Hepatocyte (in vitro differentiated cells): Measurements from ENCODE around the gene MAPRE2. TPM values are rescaled to one million over a fixed set of nuclear protein-coding genes. Genes with fewer than 3 reads are reported as not detected.

ENCODE experiments used
- DNase-seq: peaks from one replicate; pipeline ENCODE4 v3.0.0-alpha.2; 2016; ENCODE audit warnings: low spot score
- H2AFZ ChIP-seq: fragments of 200-600 bp; sonication (generic); 2 replicates; pipeline ENCODE4 v1.6.0; 2016; ENCODE audit warnings: antibody characterized with exemption, mild to moderate bottlenecking
- H3K27ac ChIP-seq: fragments of 200-600 bp; sonication (generic); 2 replicates; pipeline ENCODE4 v1.5.1; 2016; ENCODE audit warnings: mild to moderate bottlenecking
- H3K27me3 ChIP-seq: fragments of 200-600 bp; sonication (generic); 2 replicates; pipeline ENCODE4 v1.6.1; 2016
- H3K36me3 ChIP-seq: fragments of 200-600 bp; sonication (generic); replicated peaks from 2 replicates; pipeline ENCODE4 v1.5.1; 2016; ENCODE audit warnings: low read depth; ENCODE audit not compliant: insufficient read depth
- H3K4me1 ChIP-seq: fragments of 200-600 bp; sonication (generic); 2 replicates; pipeline ENCODE4 v1.5.1; 2016; ENCODE audit warnings: mild to moderate bottlenecking, moderate library complexity; ENCODE audit not compliant: insufficient read depth
- H3K4me2 ChIP-seq: fragments of 200-600 bp; sonication (generic); 2 replicates; pipeline ENCODE4 v1.6.0; 2016
- H3K4me3 ChIP-seq: fragments of 200-600 bp; sonication (generic); 2 replicates; pipeline ENCODE4 v1.5.1; 2016; ENCODE audit warnings: mild to moderate bottlenecking
- H3K79me2 ChIP-seq: fragments of 200-600 bp; sonication (generic); 2 replicates; pipeline ENCODE4 v1.6.0; 2017; ENCODE audit warnings: mild to moderate bottlenecking
- H3K9me2 ChIP-seq: fragments of 200-600 bp; sonication (generic); replicated peaks from 2 replicates; pipeline ENCODE4 v1.6.0; 2017; ENCODE audit warnings: mild to moderate bottlenecking; ENCODE audit not compliant: insufficient read depth
- H3K9me3 ChIP-seq: fragments of 200-600 bp; sonication (generic); 2 replicates; pipeline ENCODE4 v1.5.1; 2016; ENCODE audit warnings: low read depth, mild to moderate bottlenecking
- H4K20me1 ChIP-seq: fragments of 200-600 bp; sonication (generic); 2 replicates; pipeline ENCODE4 v1.6.0; 2016; ENCODE audit warnings: mild to moderate bottlenecking; ENCODE audit not compliant: insufficient read depth, poor library complexity, severe bottlenecking
- CTCF ChIP-seq: fragments of 200-600 bp; sonication (generic); IDR thresholded peaks from 2 replicates; pipeline ENCODE4 v1.5.1; 2016; ENCODE audit warnings: antibody characterized with exemption, mild to moderate bottlenecking; ENCODE audit not compliant: poor library complexity
- EZH2 ChIP-seq: fragments of 200-600 bp; sonication (generic); IDR thresholded peaks from 2 replicates; pipeline ENCODE4 v1.6.1; 2016; ENCODE audit warnings: antibody characterized with exemption, mild to moderate bottlenecking, borderline replicate concordance
- EZH2phosphoT487 ChIP-seq: fragments of 200-600 bp; sonication (generic); IDR thresholded peaks from one replicate; pipeline ENCODE4 v1.6.1; 2018; ENCODE audit warnings: antibody characterized with exemption, mild to moderate bottlenecking, low read depth, moderate library complexity; ENCODE audit not compliant: unreplicated experiment, severe bottlenecking
- WGBS: methylation state at CpG from one replicate; pipeline ENCODE4 v1.1.6; 2016; ENCODE audit warnings: low lambda C conversion rate; ENCODE audit errors: missing lambda C conversion rate; 5-methylcytosine and 5-hydroxymethylcytosine counted together
- polyA plus RNA-seq: library from polyadenylated mRNA; unstranded; fragments of >200 nt; fragmentation: Nextera tagmentation; extraction: Ambion mirVana; gene quantifications from 2 replicates; pipeline ENCODE4 v1.2.1, GENCODE V29; 2016
- total RNA-seq: library from RNA; depleted of rRNA; stranded (reverse); fragments of >200 nt; gene quantifications from 2 replicates; pipeline ENCODE4 v1.2.3, GENCODE V29; 2014

The MAPRE2 gene
- total and polyA plus RNA-seq, 2 experiments from 2014 or later: 19.1 to 27.6 TPM

GRCh38 chr18:35132021-35132902, 91.0 kb downstream of the MAPRE2 start:
- no peaks in the 10 kb centered on the region for H3K79me2 ChIP-seq
- peak overlapping the region; percentile 66 for H3K27ac ChIP-seq
- H2AFZ ChIP-seq: no peak overlapping the region
- 80% methylated on average over 10 of the region's 10 CpGs for WGBS
- no peaks in the 10 kb centered on the region for H3K27me3 ChIP-seq
- DNase-seq: no peak
- H4K20me1 ChIP-seq: no peaks in the 10 kb centered on the region
- no peaks in the 10 kb centered on the region for H3K9me3 ChIP-seq
- no peak overlapping the region for H3K4me3 ChIP-seq
- no peaks in the 10 kb centered on the region for H3K36me3 ChIP-seq
- peaks cover 7% of the 10 kb centered on the region for H3K4me1 ChIP-seq
- H3K9me2 ChIP-seq: no peaks in the 10 kb centered on the region
- no peak for TF ChIP-seq EZH2
- no peak for TF ChIP-seq EZH2phosphoT487
- no peak for TF ChIP-seq CTCF
- H3K4me2 ChIP-seq: peak overlapping the region; percentile 3

GRCh38 chr18:35134190-35134730, 93.0 kb downstream of the MAPRE2 start:
- H3K4me3 ChIP-seq: no peak overlapping the region
- H2AFZ ChIP-seq: no peak overlapping the region
- no peak overlapping the region for H3K27ac ChIP-seq
- H3K4me2 ChIP-seq: no peak overlapping the region
- 90% methylated on average over 6 of the region's 6 CpGs for WGBS
- no peaks in the 10 kb centered on the region for H3K9me2 ChIP-seq
- TF ChIP-seq CTCF (no peak), EZH2phosphoT487 (no peak), EZH2 (no peak)
- H3K27me3 ChIP-seq: no peaks in the 10 kb centered on the region
- no peaks in the 10 kb centered on the region for H3K36me3 ChIP-seq
- H3K4me1 ChIP-seq: peaks cover 7% of the 10 kb centered on the region
- no peak for DNase-seq
- H4K20me1 ChIP-seq: no peaks in the 10 kb centered on the region
- no peaks in the 10 kb centered on the region for H3K9me3 ChIP-seq
- H3K79me2 ChIP-seq: no peaks in the 10 kb centered on the region

GRCh38 chr18:35134791-35135531, 93.7 kb downstream of the MAPRE2 start:
- Histone ChIP-seq H3K27ac (no peak overlapping the region), H3K9me3 (no peaks in the 10 kb centered on the region), H4K20me1 (no peaks in the 10 kb centered on the region), H3K4me1 (peaks cover 7% of the 10 kb centered on the region), H3K27me3 (no peaks in the 10 kb centered on the region), H3K9me2 (no peaks in the 10 kb centered on the region), H2AFZ (no peak overlapping the region), H3K79me2 (no peaks in the 10 kb centered on the region), H3K4me2 (no peak overlapping the region), H3K4me3 (no peak overlapping the region), H3K36me3 (no peaks in the 10 kb centered on the region)
- WGBS: 90% methylated on average over 4 of the region's 4 CpGs
- TF ChIP-seq EZH2: no peak
- TF ChIP-seq CTCF: no peak
- no peak for TF ChIP-seq EZH2phosphoT487
- DNase-seq: no peak
